Fibroblast of lung (primary cell): ENCODE results near the gene POMT1. TPM values are rescaled to one million over a fixed set of nuclear protein-coding genes. Genes with fewer than 3 reads are reported as not detected.

Experiments used
- DNase-seq, 2 donors: peaks; one replicate each; pipeline versions ENCODE4 v3.0.0 to v3.0.0-alpha.2; 2010; ENCODE audit warnings: low read depth in 2 of 2
- H2AFZ ChIP-seq: 2 replicates; pipeline ENCODE4 v1.5.1; 2012; ENCODE audit warnings: low read length, control low read depth, inconsistent platforms
- H3K27ac ChIP-seq: 2 replicates; pipeline ENCODE4 v1.5.1; 2011; ENCODE audit warnings: low read length, control low read depth; ENCODE audit not compliant: insufficient read depth
- H3K27me3 ChIP-seq: 2 replicates; pipeline ENCODE4 v1.5.1; 2011; ENCODE audit warnings: mild to moderate bottlenecking, low read length; ENCODE audit not compliant: control insufficient read depth, insufficient read depth
- H3K36me3 ChIP-seq: 2 replicates; pipeline ENCODE4 v1.5.1; 2011; ENCODE audit warnings: low read length; ENCODE audit not compliant: control insufficient read depth, insufficient read depth
- H3K4me1 ChIP-seq: 2 replicates; pipeline ENCODE4 v1.5.1; 2011; ENCODE audit warnings: low read length; ENCODE audit not compliant: control insufficient read depth, insufficient read depth; ENCODE audit errors: extremely low read depth
- H3K4me2 ChIP-seq: 2 replicates; pipeline ENCODE4 v1.5.1; 2011; ENCODE audit warnings: low read length, control low read depth; ENCODE audit not compliant: insufficient read depth; ENCODE audit errors: extremely low read depth
- H3K4me3 ChIP-seq, 4 experiments: fragments of 200-600 bp in 1 of 4; sonication (generic) in 1 of 4; replicated peaks in 1 of 4; 2 replicates each; pipeline ENCODE4 v1.5.1; 2011 to 2016; ENCODE audit warnings: low read length in 4 of 4, low read depth in 3 of 4, mild to moderate bottlenecking in 3 of 4, control low read depth in 2 of 4, inconsistent platforms in 1 of 4, mixed read lengths in 1 of 4; ENCODE audit not compliant: insufficient read depth in 1 of 4; ENCODE audit errors: control extremely low read depth in 1 of 4
- H3K79me2 ChIP-seq: 2 replicates; pipeline ENCODE4 v1.5.1; 2012; ENCODE audit warnings: mild to moderate bottlenecking, low read length, inconsistent platforms; ENCODE audit not compliant: control insufficient read depth, insufficient read depth
- H3K9ac ChIP-seq: 2 replicates; pipeline ENCODE4 v1.5.1; 2011; ENCODE audit warnings: mild to moderate bottlenecking, low read length, control low read depth; ENCODE audit not compliant: insufficient read depth
- H3K9me3 ChIP-seq: 2 replicates; pipeline ENCODE4 v1.5.1; 2012; ENCODE audit warnings: low read depth, low read length; ENCODE audit not compliant: control insufficient read depth, insufficient read depth
- H4K20me1 ChIP-seq: 2 replicates; pipeline ENCODE4 v1.5.1; 2011; ENCODE audit warnings: low read length; ENCODE audit not compliant: control insufficient read depth, insufficient read depth; ENCODE audit errors: extremely low read depth
- CTCF ChIP-seq, 2 donors: IDR thresholded peaks in 1 of 2; conservative IDR thresholded peaks in 1 of 2; 1 replicate in 1 of 2; 2 replicates in 1 of 2; pipeline ENCODE4 v1.5.1; 2011 to 2012; ENCODE audit warnings: low read length in 2 of 2, control low read depth in 1 of 2, inconsistent platforms in 1 of 2, low read depth in 1 of 2, mild to moderate bottlenecking in 1 of 2
- EZH2 ChIP-seq: IDR thresholded peaks from 2 replicates; pipeline ENCODE4 v1.5.1; 2012; ENCODE audit warnings: low read length, control low read depth, mild to moderate bottlenecking; ENCODE audit errors: missing control alignments
- polyA plus RNA-seq, 2 donors: library from polyadenylated mRNA; depleted of rRNA in 1 of 2; stranded (reverse) in 1 of 2; unstranded in 1 of 2; fragments of >200 nt; gene quantifications; 2 replicates each; pipeline ENCODE4 v1.2.1, GENCODE V29; 2011 to 2012; ENCODE audit warnings: missing spikeins in 1 of 2
- total RNA-seq: library from RNA; depleted of rRNA; stranded (reverse); fragments of >200 nt; gene quantifications from 2 replicates; pipeline ENCODE4 v1.2.1, GENCODE V29; 2014

Gene POMT1
- total and polyA plus RNA-seq, 2 donors (not counting 1 experiment from before 2014, with no cell fraction given): 17.7 to 36.7 TPM

GRCh38 chr9:131487001-131487400 is 15.7 kb upstream of the POMT1 start:
- no peaks in the 10 kb centered on the region for H4K20me1 ChIP-seq
- H3K4me2 ChIP-seq: no peak overlapping the region
- no peaks in the 10 kb centered on the region for H3K9me3 ChIP-seq
- no peak overlapping the region for H2AFZ ChIP-seq
- no peaks in the 10 kb centered on the region for H3K27me3 ChIP-seq
- H3K4me3 ChIP-seq: no peak overlapping the region
- H3K36me3 ChIP-seq: peaks cover 61% of the 10 kb centered on the region
- DNase-seq: no peak
- TF ChIP-seq CTCF (conservative IDR thresholded peaks at IDR 0.05 in 1 of 2, IDR thresholded peaks at IDR 0.05 in 1 of 2; ENCODE audit: low read depth in 1 of 2, low read length in 2 of 2): no peak
- no peak for TF ChIP-seq EZH2
- no peaks in the 10 kb centered on the region for H3K4me1 ChIP-seq
- H3K79me2 ChIP-seq: no peaks in the 10 kb centered on the region
- no peak overlapping the region for H3K27ac ChIP-seq
- no peak overlapping the region for H3K9ac ChIP-seq

GRCh38 chr9:131487621-131488031 is 15.1 kb upstream of the POMT1 start:
- no peaks in the 10 kb centered on the region for H4K20me1 ChIP-seq
- no peaks in the 10 kb centered on the region for H3K27me3 ChIP-seq
- H2AFZ ChIP-seq: no peak overlapping the region
- TF ChIP-seq CTCF (conservative IDR thresholded peaks at IDR 0.05 in 1 of 2, IDR thresholded peaks at IDR 0.05 in 1 of 2; ENCODE audit: low read depth in 1 of 2, low read length in 2 of 2) (no peak), EZH2 (no peak)
- no peaks in the 10 kb centered on the region for H3K79me2 ChIP-seq
- H3K36me3 ChIP-seq: peaks cover 61% of the 10 kb centered on the region
- DNase-seq: no peak
- no peaks in the 10 kb centered on the region for H3K4me1 ChIP-seq
- no peak overlapping the region for H3K9ac ChIP-seq
- no peak overlapping the region for H3K27ac ChIP-seq
- no peak overlapping the region for H3K4me3 ChIP-seq
- no peaks in the 10 kb centered on the region for H3K9me3 ChIP-seq
- H3K4me2 ChIP-seq: no peak overlapping the region

- Histone ChIP-seq H3K9ac (no peak overlapping the region), H4K20me1 (no peaks in the 10 kb centered on the region), H3K4me3 (no peak overlapping the region), H2AFZ (no peak overlapping the region), H3K9me3 (no peaks in the 10 kb centered on the region), H3K79me2 (no peaks in the 10 kb centered on the region), H3K4me1 (no peaks in the 10 kb centered on the region), H3K27ac (no peak overlapping the region), H3K4me2 (no peak overlapping the region), H3K27me3 (no peaks in the 10 kb centered on the region), H3K36me3 (peaks cover 61% of the 10 kb centered on the region)
- DNase-seq: no peak
- TF ChIP-seq CTCF (conservative IDR thresholded peaks at IDR 0.05 in 1 of 2, IDR thresholded peaks at IDR 0.05 in 1 of 2; ENCODE audit: low read depth in 1 of 2, low read length in 2 of 2): no peak
- TF ChIP-seq EZH2: no peak
Observed at GRCh38 chr9:131490514-131490913, 12.2 kb upstream of the POMT1 start.
